Muscle of arm (tissue), 12 donors: Measurements from ENCODE around the gene SHISA6. TPM values are rescaled to one million over a fixed set of nuclear protein-coding genes. Genes with fewer than 3 reads are reported as not detected.

ENCODE experiments used
- DNase-seq: peaks from one replicate; pipeline ENCODE4 v3.0.0-alpha.2; 2013
- polyA plus RNA-seq, 12 donors: library from polyadenylated mRNA; unstranded; fragments of 120-200 nt; gene quantifications; one replicate each; pipeline ENCODE4 v1.2.1, GENCODE V29; 2013; ENCODE audit not compliant: insufficient read length in 12 of 12

The SHISA6 gene
- polyA plus RNA-seq, 12 donors: 8.7 to 17.1 (median 12.2) TPM; not detected in 1

DNA sequence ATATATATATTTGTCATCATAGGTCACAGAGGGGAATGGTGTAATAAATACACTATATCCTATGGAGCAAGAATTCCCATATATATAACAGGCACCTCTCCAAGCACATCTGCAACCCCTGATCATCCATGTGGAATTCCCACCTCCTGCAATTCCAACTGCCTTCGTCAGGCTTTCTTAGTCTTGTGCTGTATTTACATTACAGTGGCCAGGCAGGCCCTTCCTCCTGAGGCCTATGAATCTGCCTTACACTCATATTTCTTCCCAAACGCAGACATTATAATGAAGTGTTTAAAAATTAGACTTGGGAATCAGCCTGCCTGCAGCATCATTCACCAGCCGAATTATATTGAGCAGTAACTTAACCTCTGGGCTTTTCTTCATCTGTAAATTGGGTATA lies 338.0 kb downstream of the SHISA6 start:
- DNase-seq: peak; percentile 54

DNA sequence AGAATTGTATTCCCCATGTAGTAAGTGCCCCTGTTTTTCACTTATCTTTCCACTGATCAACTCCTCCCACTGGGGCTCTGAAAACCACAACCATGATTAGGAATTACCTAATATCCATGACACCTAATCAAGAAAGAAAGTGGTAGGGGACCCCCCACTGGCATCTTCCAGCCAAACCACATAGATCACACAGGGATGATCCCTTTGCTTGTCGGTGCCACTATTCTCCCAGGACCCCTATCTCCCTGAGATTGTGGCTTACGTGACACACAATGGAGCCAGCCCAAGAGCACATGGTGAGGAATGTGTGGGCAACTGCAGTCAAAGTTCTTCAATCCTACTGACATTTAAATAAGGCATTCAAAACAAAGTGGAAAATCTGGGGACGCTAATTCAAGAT lies 339.7 kb downstream of the SHISA6 start:
- DNase-seq: no peak

GRCh38 chr17:11582217-11582616 lies 341.2 kb downstream of the SHISA6 start:
- no peak for DNase-seq

- DNase-seq: no peak
These were observed 342.4 kb downstream of the SHISA6 start for GRCh38 chr17:11583306-11583992.

- no peak for DNase-seq
These were observed 348.7 kb downstream of the SHISA6 start for GRCh38 chr17:11589716-11590115.

- DNase-seq: peak; percentile 92
These were observed 357.5 kb downstream of the SHISA6 start, which contains the start of gene DNAH9 for GRCh38 chr17:11598274-11599221. DNAH9 (plus strand) TSS chr17:11598470; CDS start chr17:11598499, 29 bp downstream.

DNA sequence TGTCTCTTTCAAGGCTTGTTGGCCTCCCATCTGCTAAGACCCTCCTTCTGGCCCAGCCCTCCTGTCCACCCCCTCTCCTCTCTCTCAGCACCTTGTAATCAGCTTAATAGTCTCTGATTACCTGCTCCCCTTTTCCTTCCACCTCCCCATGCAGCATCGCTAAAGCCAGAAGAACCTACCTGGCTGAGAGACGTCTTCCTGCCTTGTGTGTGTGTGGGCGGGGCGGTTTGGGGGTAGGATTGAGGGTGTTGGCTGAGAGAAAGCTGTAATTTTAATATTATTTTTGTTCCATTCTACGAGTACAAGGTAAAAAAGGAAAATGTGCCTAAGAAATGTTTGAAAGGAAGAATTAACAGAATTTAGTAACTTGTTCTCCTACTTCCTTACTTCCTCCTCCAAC lies 360.6 kb downstream of the SHISA6 start:
- DNase-seq: no peak

- peak; percentile 69 for DNase-seq
These were observed 367.4 kb downstream of the SHISA6 start for GRCh38 chr17:11608396-11608795.

- DNase-seq: no peak
These were observed 370.1 kb downstream of the SHISA6 start for GRCh38 chr17:11610999-11611566.

GRCh38 chr17:11612956-11613355 lies 371.9 kb downstream of the SHISA6 start:
- no peak for DNase-seq
